ENCODE data around the gene RABEP2.

- TF ChIP-seq CTCF (IDR thresholded peaks at IDR 0.05): no peak
- TF ChIP-seq ZFX (IDR thresholded peaks at IDR 0.05; ENCODE audit: borderline replicate concordance): no peak
Measured at GRCh38 chr16:28904828-28905227, 20.2 kb downstream of the RABEP2 start.
